HepG2 (cell line): ENCODE measurements around the gene WNT6. TPM values are rescaled to one million over a fixed set of nuclear protein-coding genes. Genes with fewer than 3 reads are reported as not detected.

Experiments used
- NCOA1 ChIP-seq: sonication (generic); formaldehyde crosslinking; IDR thresholded peaks from 2 replicates; pipeline ENCODE4 v1.9.0; 2021; ENCODE audit warnings: missing genetic modification reagents
- ZBTB21 ChIP-seq: sonication (generic); formaldehyde crosslinking; IDR thresholded peaks from 2 replicates; pipeline ENCODE4 v1.4.0; 2020; ENCODE audit warnings: missing genetic modification reagents
- ZNF274 ChIP-seq: sonication (generic); formaldehyde crosslinking; IDR thresholded peaks from 2 replicates; pipeline ENCODE4 v1.5.1; 2020; ENCODE audit warnings: mild to moderate bottlenecking, missing genetic modification reagents
- ZNF564 ChIP-seq: sonication (generic); formaldehyde crosslinking; IDR thresholded peaks from 2 replicates; pipeline ENCODE4 v1.8.1; 2023; ENCODE audit warnings: mild to moderate bottlenecking, missing genetic modification reagents
- ZNF839 ChIP-seq: sonication (generic); formaldehyde crosslinking; IDR thresholded peaks from 2 replicates; pipeline ENCODE4 v1.4.0; 2020; ENCODE audit warnings: missing genetic modification reagents, mild to moderate bottlenecking, borderline replicate concordance
- polyA plus RNA-seq, 8 experiments: library from polyadenylated mRNA; depleted of rRNA in 3 of 8; stranded (reverse) in 7 of 8; unstranded in 1 of 8; fragments of >200 nt; fragmentation: Illumina TruSeq in 4 of 8; extraction: Trizol in 4 of 8; gene quantifications; 2 replicates each; pipeline versions ENCODE4 v1.2.1 to v1.2.3, GENCODE V29; 2011 to 2016; ENCODE audit warnings: low read depth in 4 of 8, missing spikeins in 1 of 8, mixed read lengths in 1 of 8; ENCODE audit not compliant: insufficient read depth in 1 of 8
- total RNA-seq, 5 experiments: library from RNA; depleted of rRNA; stranded (reverse); fragments of >200 nt; fragmentation: Illumina TruSeq; extraction: Trizol; gene quantifications; 2 replicates each; pipeline ENCODE4 v1.2.3, GENCODE V29; 2016; ENCODE audit warnings: low read depth in 1 of 5
- TF ChIP-seq, protein P1 (sequence below): sonication (generic); formaldehyde crosslinking; IDR thresholded peaks from 2 replicates; pipeline ENCODE4 v1.4.0; 2020; ENCODE audit warnings: low read depth, missing genetic modification reagents
- TF ChIP-seq, protein P2 (sequence below): sonication (generic); formaldehyde crosslinking; conservative IDR thresholded peaks from 2 replicates; pipeline ENCODE4 v1.8.0; 2022; ENCODE audit warnings: low read depth, missing genetic modification reagents

The WNT6 gene
- total and polyA plus RNA-seq, 2 of the 13 experiments (the other 11 are each of a cell fraction or from before 2014, with no cell fraction given): 0.20 TPM; not detected in 1

DNA sequence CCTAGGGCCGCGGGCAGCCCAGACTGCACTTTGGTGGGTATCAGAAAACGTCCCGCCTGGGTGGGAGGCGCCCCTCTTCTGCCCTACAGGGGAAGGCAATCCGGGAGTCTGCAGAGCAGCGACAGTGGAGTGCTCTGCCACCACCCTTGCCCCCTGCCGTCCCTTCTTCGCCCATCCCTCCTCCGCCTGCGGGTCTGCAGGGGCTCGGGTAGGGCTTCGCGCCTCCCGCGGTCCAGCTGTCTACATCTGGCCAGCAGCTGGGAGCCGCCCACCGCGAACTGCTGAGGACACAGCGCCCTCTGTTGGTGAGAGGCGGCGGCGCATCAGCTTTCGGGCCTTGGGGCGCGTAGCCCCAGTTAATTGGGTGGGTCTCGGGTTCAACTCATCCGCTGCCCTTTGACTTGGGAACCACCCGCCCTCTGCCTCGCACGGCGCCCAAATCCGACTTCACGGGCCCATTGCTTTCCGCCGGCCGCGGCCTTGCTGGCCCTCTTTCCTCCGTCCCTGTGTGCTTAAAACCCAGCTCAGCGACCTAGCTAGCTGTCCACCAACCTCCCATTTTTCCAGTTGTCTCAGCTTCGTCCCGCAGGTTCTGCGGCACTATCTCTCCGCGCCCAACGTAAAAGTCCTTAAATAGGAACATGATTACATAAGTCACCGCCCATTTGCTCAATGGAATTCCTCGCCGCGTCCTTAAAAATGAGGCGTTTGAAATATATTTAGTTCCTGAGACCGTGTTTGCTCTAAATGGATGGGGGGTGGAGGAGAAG is 38.7 kb downstream of the WNT6 start (continued):
- TF ChIP-seq, protein P1, sequence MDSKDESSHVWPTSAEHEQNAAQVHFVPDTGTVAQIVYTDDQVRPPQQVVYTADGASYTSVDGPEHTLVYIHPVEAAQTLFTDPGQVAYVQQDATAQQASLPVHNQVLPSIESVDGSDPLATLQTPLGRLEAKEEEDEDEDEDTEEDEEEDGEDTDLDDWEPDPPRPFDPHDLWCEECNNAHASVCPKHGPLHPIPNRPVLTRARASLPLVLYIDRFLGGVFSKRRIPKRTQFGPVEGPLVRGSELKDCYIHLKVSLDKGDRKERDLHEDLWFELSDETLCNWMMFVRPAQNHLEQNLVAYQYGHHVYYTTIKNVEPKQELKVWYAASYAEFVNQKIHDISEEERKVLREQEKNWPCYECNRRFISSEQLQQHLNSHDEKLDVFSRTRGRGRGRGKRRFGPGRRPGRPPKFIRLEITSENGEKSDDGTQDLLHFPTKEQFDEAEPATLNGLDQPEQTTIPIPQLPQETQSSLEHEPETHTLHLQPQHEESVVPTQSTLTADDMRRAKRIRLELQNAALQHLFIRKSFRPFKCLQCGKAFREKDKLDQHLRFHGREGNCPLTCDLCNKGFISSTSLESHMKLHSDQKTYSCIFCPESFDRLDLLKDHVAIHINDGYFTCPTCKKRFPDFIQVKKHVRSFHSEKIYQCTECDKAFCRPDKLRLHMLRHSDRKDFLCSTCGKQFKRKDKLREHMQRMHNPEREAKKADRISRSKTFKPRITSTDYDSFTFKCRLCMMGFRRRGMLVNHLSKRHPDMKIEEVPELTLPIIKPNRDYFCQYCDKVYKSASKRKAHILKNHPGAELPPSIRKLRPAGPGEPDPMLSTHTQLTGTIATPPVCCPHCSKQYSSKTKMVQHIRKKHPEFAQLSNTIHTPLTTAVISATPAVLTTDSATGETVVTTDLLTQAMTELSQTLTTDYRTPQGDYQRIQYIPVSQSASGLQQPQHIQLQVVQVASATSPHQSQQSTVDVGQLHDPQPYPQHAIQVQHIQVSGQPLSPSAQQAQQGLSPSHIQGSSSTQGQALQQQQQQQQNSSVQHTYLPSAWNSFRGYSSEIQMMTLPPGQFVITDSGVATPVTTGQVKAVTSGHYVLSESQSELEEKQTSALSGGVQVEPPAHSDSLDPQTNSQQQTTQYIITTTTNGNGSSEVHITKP (CRISPR knock-in tag): no peak
- TF ChIP-seq NCOA1 (no peak), ZNF839 (CRISPR knock-in tag) (no peak), ZNF274 (CRISPR knock-in tag) (0 out of 2 replicates have a peak, but pooled peaks have one; percentile 68), ZNF564 (CRISPR knock-in tag) (no peak), ZBTB21 (CRISPR knock-in tag) (no peak)
- TF ChIP-seq, protein P2, sequence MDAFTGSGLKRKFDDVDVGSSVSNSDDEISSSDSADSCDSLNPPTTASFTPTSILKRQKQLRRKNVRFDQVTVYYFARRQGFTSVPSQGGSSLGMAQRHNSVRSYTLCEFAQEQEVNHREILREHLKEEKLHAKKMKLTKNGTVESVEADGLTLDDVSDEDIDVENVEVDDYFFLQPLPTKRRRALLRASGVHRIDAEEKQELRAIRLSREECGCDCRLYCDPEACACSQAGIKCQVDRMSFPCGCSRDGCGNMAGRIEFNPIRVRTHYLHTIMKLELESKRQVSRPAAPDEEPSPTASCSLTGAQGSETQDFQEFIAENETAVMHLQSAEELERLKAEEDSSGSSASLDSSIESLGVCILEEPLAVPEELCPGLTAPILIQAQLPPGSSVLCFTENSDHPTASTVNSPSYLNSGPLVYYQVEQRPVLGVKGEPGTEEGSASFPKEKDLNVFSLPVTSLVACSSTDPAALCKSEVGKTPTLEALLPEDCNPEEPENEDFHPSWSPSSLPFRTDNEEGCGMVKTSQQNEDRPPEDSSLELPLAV: no peak
- TF ChIP-seq, all 625 proteins: peak for 217
